IMR-90 (cell line): ENCODE measurements around the gene GPR32.

Source experiments
- BHLHE40 ChIP-seq: fragments of 150-350 bp; IDR thresholded peaks from 2 replicates; pipeline ENCODE4 v1.6.1; 2016; ENCODE audit warnings: mild to moderate bottlenecking, low read depth, low read length
- CHD1 ChIP-seq: IDR thresholded peaks from 2 replicates; pipeline ENCODE4 v1.6.1; 2012; ENCODE audit warnings: low read depth, low read length, improper control_type of control experiment
- CTCF ChIP-seq: conservative IDR thresholded peaks from 2 replicates; pipeline ENCODE4 v1.5.1; 2012; ENCODE audit warnings: mild to moderate bottlenecking, low read depth, low read length, improper control_type of control experiment
- MAFK ChIP-seq: IDR thresholded peaks from 2 replicates; pipeline ENCODE4 v1.6.1; 2012; ENCODE audit warnings: low read depth, low read length, improper control_type of control experiment
- MAZ ChIP-seq: IDR thresholded peaks from 2 replicates; pipeline ENCODE4 v1.6.1; 2012; ENCODE audit warnings: low read depth, mild to moderate bottlenecking, low read length, improper control_type of control experiment, moderate library complexity, borderline replicate concordance
- MXI1 ChIP-seq: IDR thresholded peaks from 2 replicates; pipeline ENCODE4 v1.6.1; 2012; ENCODE audit warnings: low read depth, mild to moderate bottlenecking, low read length, moderate library complexity, borderline replicate concordance
- POLR2A ChIP-seq: IDR thresholded peaks from 2 replicates; pipeline ENCODE4 v1.6.1; 2012; ENCODE audit warnings: mild to moderate bottlenecking, low read depth, low read length
- RCOR1 ChIP-seq: IDR thresholded peaks from 2 replicates; pipeline ENCODE4 v1.6.1; 2012; ENCODE audit warnings: mild to moderate bottlenecking, low read length, improper control_type of control experiment; ENCODE audit not compliant: insufficient replicate concordance
- SMC3 ChIP-seq: fragments of 150-350 bp; IDR thresholded peaks from 2 replicates; pipeline ENCODE4 v1.6.1; 2016; ENCODE audit warnings: low read depth, mild to moderate bottlenecking, antibody characterized with exemption, low read length, moderate library complexity

DNA sequence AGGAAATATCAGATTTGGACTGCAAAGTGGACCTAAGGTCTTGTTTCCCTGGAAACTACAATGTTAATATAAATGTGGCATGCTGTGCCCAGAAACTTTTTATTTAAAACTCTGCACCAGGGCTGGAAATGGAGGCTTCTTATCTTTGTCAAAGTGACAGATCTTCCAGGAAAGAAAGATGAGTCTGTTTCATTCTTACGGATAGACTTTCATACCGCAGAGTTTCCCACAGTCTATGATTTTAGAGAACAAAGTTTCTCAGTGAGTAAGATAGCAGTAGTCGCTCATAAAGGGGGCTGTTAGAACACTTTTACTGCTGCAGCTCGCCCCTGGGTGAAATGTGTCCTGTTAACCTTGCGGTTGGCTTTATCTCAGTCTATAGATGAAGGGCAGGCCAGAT lies 40.4 kb upstream of the GPR32 start:
- TF ChIP-seq POLR2A (no peak), CTCF (no peak), MAFK (no peak), RCOR1 (no peak), BHLHE40 (no peak), MAZ (no peak), SMC3 (no peak), MXI1 (no peak), CHD1 (no peak)
